Stimulated activated CD8-positive, alpha-beta memory T cell treated with anti-CD3 and anti-CD28 coated beads, Interleukin-7, amount 100 ng/mL, for 48 hours (primary cell): ENCODE data around the gene CERS1.

Experiments
- DNase-seq, 2 donors: peaks; one replicate each; pipeline ENCODE4 v3.0.0-alpha.2; 2020; ENCODE audit warnings: low read depth in 1 of 2; ENCODE audit errors: extremely low read depth in 1 of 2

Gene CERS1

GRCh38 chr19:18841400-18841799, 54.6 kb downstream of the CERS1 start:
- DNase-seq: no peak

- no peak for DNase-seq
Measured at GRCh38 chr19:18840288-18841267, 55.4 kb downstream of the CERS1 start.

- no peak for DNase-seq
Measured at GRCh38 chr19:18839465-18840287, 56.3 kb downstream of the CERS1 start.

- DNase-seq: no peak
Measured at GRCh38 chr19:18834644-18834984, 61.3 kb downstream of the CERS1 start.

- DNase-seq: no peak
Measured at GRCh38 chr19:18833849-18834643, 61.9 kb downstream of the CERS1 start.

- DNase-seq: no peak
Measured at GRCh38 chr19:18833141-18833476, 62.8 kb downstream of the CERS1 start.

GRCh38 chr19:18832306-18833140, 63.4 kb downstream of the CERS1 start:
- no peak for DNase-seq

GRCh38 chr19:18831524-18832305, 64.2 kb downstream of the CERS1 start, which contains the start of gene UPF1:
Gene UPF1 (plus strand): TSS chr19:18831959. CDS start chr19:18832210, 251 bp downstream.
- peak; percentile 93 to 94 for DNase-seq

GRCh38 chr19:18830488-18830887, 65.5 kb downstream of the CERS1 start:
- no peak for DNase-seq

GRCh38 chr19:18828786-18829185, 67.2 kb downstream of the CERS1 start:
- no peak for DNase-seq
